B cell (primary cell): ENCODE measurements around the gene SNF8.

Experiments
- EZH2 ChIP-seq: IDR thresholded peaks from 2 replicates; pipeline ENCODE4 v1.6.1; 2012; ENCODE audit warnings: borderline replicate concordance, low read depth, mild to moderate bottlenecking, moderate library complexity, low read length; ENCODE audit not compliant: insufficient read depth, poor library complexity, severe bottlenecking
- TF ChIP-seq, protein P1 (sequence below): fragments of 200-600 bp; IDR thresholded peaks from one replicate; pipeline ENCODE4 v1.8.0; 2022; ENCODE audit warnings: antibody characterized with exemption, mild to moderate bottlenecking

DNA sequence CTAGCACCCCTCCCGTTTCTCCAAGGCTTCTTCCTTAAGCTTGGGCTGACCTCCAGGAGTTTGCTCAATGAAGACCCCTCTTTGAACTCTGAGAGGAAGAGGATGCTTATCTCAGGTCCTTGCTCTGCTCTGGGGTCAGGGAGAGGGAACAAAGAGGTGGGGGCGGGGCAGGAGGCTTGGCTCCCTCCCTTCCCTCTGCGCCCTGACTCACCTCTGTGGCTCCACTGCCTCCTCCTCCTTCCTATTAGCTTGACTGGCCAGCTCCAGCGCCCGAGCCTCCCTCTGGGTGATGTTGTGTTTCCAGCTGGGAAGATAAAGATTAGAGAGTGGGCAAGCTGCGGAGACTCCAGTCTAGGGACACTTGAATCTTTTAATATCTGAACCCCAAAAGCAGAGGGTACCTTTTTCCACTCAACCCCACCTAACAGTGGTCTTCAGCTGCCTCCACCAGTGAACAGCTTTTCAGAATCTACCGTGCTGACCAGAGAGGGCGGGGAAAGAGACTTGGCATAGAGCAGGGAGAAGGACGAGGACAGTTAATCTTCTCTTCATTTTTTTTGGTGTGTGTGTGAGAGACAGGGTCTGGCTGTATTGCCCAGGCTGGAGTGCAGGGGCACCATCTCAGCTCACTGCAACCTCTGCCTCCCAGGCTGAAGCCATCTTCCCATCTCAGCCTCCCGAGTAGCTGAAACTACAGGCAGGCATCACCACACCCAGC lies 17.0 kb upstream of the SNF8 start:
- TF ChIP-seq, protein P1, sequence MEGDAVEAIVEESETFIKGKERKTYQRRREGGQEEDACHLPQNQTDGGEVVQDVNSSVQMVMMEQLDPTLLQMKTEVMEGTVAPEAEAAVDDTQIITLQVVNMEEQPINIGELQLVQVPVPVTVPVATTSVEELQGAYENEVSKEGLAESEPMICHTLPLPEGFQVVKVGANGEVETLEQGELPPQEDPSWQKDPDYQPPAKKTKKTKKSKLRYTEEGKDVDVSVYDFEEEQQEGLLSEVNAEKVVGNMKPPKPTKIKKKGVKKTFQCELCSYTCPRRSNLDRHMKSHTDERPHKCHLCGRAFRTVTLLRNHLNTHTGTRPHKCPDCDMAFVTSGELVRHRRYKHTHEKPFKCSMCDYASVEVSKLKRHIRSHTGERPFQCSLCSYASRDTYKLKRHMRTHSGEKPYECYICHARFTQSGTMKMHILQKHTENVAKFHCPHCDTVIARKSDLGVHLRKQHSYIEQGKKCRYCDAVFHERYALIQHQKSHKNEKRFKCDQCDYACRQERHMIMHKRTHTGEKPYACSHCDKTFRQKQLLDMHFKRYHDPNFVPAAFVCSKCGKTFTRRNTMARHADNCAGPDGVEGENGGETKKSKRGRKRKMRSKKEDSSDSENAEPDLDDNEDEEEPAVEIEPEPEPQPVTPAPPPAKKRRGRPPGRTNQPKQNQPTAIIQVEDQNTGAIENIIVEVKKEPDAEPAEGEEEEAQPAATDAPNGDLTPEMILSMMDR: no peak
- no peak for TF ChIP-seq EZH2
